C1 segment of cervical spinal cord (tissue), 14 donors: ENCODE data around the gene ATOSB.

Source experiments
- DNase-seq, 14 donors: peaks; one replicate each; lab custom pipeline; 2025; lab: John Stamatoyannopoulos, UW

Gene ATOSB

GRCh38 chr9:35089434-35089833, 26.2 kb downstream of the ATOSB start:
- no peak for DNase-seq

- DNase-seq: no peak
These were observed 30.6 kb downstream of the ATOSB start for GRCh38 chr9:35085078-35085477.

- DNase-seq: peak; percentile 45 to 92 (median 86)
These were observed 36.0 kb downstream of the ATOSB start, which contains the start of gene FANCG for GRCh38 chr9:35079426-35080341. Gene FANCG, minus strand, starts transcription at chr9:35079942. Its CDS starts 418 bp downstream, at chr9:35079524.

- DNase-seq: no peak
These were observed 36.6 kb downstream of the ATOSB start for GRCh38 chr9:35079041-35079425.

DNA sequence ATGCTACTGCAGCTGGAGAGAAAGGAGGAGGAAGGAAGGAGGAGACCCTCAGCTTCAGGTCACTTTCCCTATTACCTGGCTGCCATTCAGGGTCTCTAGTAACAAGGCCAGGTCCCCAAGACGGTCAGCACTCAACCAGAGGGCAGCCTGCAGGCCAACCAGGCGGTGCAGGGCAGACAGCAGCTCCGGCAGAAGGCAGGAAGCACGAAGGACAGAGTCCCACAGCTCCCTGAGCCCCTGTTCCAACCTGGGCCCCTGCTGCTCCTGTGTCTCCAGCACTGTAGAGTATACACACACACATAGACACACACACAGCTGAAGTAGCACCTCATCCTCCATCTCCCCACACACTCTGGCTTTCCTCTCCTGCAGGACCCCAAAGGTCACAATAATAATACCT, 37.6 kb downstream of the ATOSB start:
- no peak for DNase-seq

DNA sequence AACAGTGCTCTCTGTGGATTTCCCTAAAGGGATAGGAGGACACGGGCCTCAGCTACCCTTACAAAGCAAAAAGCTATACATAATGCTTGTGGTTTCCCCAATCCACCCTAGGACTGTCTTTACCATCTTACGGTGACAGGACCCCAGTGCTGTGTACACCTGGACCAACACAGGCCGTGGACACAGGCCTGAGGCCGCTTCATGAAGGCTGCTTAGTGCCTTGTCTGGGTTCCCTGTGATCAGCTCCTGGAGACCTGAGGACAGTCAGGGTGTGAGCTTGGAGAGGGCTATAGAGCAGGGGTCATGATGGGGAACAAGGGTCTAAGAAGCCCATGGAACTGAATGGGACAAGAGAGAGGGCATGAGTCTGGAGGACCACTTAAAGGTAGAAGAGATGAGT, 38.8 kb downstream of the ATOSB start:
- DNase-seq: no peak

- no peak for DNase-seq
These were observed 40.3 kb downstream of the ATOSB start for GRCh38 chr9:35075358-35075757.

DNA sequence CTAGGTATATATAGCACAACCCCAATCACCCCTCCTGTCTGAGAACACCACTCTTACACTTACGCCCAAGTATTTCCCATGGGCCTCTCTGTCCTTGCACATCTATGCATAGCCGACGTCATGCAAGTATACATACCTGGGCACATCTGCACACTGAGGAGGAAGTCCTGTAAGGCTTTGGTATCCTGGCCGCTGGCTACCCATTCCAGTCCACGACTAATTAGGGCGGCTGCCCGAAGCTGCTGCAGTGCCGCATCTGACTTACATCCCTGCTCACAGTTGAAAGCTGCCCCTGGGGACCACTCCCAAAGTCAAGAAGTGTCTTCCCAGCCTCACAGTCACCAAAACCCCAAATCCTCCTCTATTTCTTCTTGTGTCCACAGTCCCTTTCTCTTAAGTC, 40.9 kb downstream of the ATOSB start:
- no peak for DNase-seq

DNA sequence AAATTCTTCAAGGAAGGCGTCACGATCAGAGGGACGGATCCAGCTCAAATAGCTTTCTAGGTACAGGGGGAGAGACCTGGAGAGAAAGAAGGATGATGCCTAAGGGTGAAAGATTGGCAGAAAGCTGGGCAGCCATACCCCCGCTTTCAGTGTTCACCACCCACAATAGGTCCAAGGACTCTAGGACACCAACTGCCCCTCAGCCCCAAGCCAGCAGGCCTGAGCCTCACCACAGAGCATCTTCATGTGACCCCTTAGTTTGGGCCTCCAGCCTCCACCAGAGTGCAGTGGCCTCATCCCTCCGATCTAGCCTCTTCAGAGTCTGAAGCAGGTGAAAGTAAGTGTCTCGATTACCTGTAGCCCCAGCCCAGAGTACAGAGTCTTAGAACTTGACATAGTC, 41.5 kb downstream of the ATOSB start:
- DNase-seq: no peak

GRCh38 chr9:35073279-35073612, 42.4 kb downstream of the ATOSB start:
- no peak for DNase-seq

- DNase-seq: peak; percentile 62 to 99 (median 94)
These were observed 43.0 kb downstream of the ATOSB start, which contains the start of gene VCP for GRCh38 chr9:35072461-35073278. Gene VCP, minus strand, starts transcription at chr9:35072625. Its CDS starts 272 bp downstream, at chr9:35072353.

DNA sequence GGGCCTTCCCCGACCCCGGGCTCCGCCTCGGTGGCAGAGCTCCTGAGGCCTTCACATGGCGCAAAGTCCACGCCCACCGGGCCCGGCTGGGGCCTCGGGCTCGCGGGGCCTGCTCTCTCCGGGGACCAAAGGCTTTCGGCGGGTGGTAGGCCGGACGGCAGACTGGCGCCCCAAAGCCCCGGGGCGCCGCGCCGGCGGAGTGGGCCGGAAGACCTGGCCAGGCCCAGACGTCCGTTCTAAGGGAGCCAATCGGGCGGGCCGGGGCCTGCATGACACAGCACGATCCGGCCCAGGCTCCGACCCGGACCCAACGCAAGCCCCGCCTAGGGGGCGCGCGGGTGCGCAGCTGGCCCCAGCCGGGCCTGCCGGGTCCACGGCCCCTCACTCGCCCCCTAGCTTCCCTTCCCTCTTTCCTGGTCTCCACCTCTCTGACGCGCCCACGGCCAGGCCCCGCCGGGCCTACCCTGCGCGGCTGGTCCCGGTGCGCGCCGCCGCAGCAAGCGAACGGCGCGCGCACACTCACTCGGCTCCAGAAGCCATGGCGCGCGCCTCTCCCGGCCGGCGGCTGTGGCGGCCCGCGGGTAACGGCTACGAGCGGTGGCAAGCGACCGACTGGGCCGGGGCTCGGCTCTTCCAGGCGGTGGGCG, 43.7 kb downstream of the ATOSB start:
- DNase-seq: peak in 13 of 14 donors; percentile 45 to 82 (median 64)

DNA sequence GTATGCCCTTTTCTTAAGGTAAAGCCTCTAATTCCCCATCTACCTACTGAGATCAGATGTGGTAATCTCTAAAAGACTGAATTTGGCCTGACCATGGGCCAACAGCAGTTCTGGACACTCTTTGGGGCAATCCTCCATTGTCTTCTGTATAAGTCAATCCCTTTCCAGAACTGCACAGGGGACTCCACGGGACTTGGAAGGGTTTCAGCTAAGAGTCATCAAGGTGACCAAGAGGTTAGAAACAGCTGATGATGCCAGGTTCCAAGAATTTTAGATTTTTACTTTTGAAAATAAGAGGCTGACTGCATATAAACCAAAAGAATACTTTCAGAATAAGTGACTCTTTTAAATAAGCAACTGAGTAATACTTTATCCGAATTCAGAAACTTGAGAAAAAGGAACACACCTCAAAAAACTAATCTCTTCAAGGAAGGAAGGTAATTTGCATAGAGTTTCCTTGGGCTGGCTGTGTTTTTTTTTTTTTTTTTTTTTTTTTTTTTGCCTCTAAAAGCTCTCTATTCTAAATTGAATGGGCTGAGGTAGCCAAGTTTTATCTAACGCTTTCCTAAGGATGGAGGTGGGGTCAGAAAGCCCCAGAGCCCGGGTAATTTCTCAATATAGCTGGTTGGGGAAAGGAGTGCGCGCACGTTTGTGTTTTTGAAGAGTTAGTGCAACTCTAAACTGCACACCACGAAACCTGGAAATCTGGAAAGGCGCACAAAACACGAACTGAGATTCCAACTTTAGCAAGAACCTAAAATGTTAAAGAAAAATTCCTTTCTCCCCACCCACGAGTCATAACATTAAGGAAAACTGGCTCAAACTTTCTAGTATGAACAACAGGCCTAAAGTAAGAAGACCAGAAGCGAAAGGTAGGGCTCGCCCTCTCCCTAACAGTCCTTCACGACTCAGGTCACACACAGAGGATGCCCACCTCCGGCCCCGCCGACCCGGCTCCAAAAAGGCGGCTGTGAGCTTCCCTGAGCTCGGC, 44.5 kb downstream of the ATOSB start:
- no peak for DNase-seq

GRCh38 chr9:35069020-35069419, 46.6 kb downstream of the ATOSB start:
- no peak for DNase-seq

DNA sequence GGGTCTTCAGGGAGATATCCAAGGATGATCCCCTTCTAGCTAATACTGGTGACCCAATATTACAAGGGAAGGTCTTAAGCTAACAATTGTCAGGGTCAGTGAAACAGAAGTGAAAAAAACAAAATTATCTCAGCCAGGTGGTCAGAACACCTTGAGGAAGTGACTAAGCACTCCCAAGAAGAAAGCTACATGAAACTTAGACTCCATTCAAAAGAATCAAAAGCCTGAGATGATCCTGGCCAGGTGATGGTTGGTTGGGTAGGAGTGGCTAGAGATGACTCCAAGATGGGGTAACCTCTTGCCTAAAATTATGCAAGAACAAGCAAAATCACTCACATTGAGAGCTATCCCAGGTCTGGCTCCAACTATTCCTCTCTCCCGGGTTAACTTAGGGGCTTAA, 48.6 kb downstream of the ATOSB start:
- DNase-seq: no peak

- no peak for DNase-seq
These were observed 55.0 kb downstream of the ATOSB start for GRCh38 chr9:35060548-35061207.

DNA sequence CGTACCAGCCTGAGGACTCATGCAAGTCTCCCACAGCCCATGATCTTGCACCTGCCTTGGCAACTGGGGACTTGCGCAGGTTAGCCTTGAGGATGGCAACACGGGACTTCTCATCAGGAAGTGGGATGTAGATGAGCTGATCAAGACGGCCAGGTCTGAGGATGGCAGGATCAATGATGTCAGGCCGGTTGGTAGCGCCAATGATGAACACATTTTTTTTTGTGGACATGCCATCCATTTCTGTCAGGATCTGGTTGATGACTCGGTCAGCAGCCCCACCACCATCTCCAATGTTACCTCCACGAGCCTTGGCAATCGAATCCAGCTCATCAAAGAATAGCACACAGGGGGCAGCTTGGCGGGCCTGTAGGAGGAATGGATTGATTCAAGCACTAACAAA, 56.2 kb downstream of the ATOSB start:
- no peak for DNase-seq

DNA sequence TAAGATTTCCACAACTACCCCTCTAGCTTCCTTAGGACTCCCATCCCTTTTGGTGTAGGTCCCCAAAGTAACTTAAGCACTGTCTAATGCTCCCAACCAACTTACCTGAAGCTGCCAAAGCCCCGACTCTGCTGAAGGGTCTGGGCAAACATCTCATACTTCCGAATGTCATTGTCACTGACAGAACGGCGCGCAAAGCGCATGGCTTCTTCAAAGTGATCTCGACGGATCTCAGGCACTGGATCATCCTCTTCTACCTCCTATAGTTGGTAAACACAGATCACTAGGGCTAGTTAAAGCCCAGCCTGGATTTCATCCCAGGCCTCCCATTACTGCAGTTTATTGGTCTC, 58.4 kb downstream of the ATOSB start:
- DNase-seq: no peak

DNA sequence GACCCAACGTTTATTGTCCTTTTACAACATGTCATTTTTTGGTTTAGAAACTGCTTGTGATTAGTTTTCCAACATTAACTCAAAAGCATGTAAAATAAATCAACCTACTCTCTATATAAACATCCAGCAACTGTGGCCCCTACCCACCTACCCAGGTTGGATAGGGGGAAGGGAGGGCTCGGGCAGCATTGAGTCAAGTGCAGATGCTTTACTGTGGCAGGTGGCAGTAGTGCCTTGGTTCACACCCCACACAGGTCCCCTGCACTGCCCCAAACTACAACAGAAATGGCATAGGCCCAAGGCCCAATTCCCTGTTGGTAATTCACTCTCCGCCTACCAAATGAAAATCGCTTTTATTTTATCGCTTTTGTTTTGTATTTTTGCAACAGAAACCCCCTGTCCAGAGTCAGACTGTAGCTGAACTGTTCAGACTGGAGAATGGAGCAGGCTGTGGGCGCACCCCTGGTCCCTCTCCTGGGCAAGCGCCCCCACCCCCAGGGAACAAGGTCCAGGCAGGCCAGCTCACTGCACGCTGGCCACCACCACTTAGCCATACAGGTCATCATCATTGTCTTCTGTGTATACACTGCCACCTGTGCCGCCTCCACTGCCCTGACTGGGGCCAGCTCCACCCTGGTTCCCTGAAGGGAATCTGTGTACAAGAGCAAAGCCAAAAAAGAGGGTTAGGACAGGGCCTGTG, 58.9 kb downstream of the ATOSB start:
- DNase-seq: no peak
